Hepatocyte (in vitro differentiated cells): ENCODE measurements around the gene C2CD4C.

Source experiments
- EZH2 ChIP-seq: fragments of 200-600 bp; sonication (generic); IDR thresholded peaks from 2 replicates; pipeline ENCODE4 v1.6.1; 2016; ENCODE audit warnings: antibody characterized with exemption, mild to moderate bottlenecking, borderline replicate concordance
- TF ChIP-seq, protein P1 (sequence below): fragments of 200-600 bp; sonication (generic); IDR thresholded peaks from 2 replicates; pipeline ENCODE4 v1.5.1; 2016; ENCODE audit warnings: antibody characterized with exemption, mild to moderate bottlenecking; ENCODE audit not compliant: poor library complexity

DNA sequence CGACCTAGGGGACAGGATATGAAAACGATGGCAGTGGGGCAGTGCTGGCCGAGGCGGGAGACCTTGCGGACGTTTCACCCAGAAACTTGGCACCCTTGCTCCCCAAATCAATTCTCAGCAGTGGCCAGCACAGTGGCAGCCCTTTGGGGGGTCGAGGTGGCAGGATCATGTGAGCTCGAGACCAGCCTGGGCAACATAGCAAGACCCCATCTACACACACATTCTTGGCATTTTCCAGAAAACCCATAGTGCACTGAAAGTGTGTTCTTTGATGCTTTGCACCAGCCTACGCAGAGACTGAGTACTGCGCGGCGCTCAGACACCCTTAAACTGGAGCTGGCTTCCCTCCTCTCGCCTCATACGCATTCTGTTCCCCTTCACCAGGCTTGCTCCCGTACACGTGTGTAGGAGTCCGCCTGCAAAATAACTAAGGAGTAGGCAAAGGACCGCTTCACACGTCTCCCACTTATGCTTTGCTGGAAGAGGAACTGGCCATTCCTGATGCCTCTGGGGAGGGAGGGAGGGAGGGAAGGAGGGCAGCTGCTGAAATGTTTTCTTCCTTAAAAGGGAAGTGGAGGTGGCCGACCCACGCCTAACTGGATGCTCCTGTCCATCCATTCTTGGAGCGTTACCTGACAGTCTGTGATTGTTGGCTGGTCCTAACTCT is 40.9 kb downstream of the C2CD4C start:
- TF ChIP-seq EZH2: no peak
- TF ChIP-seq, protein P1, sequence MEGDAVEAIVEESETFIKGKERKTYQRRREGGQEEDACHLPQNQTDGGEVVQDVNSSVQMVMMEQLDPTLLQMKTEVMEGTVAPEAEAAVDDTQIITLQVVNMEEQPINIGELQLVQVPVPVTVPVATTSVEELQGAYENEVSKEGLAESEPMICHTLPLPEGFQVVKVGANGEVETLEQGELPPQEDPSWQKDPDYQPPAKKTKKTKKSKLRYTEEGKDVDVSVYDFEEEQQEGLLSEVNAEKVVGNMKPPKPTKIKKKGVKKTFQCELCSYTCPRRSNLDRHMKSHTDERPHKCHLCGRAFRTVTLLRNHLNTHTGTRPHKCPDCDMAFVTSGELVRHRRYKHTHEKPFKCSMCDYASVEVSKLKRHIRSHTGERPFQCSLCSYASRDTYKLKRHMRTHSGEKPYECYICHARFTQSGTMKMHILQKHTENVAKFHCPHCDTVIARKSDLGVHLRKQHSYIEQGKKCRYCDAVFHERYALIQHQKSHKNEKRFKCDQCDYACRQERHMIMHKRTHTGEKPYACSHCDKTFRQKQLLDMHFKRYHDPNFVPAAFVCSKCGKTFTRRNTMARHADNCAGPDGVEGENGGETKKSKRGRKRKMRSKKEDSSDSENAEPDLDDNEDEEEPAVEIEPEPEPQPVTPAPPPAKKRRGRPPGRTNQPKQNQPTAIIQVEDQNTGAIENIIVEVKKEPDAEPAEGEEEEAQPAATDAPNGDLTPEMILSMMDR: no peak
